Measurements from ENCODE around the gene CA10. TPM values are rescaled to one million over a fixed set of nuclear protein-coding genes. Genes with fewer than 3 reads are reported as not detected.

CA10 gene
- total and polyA plus RNA-seq, 2 donors (not counting 3 experiments of a cell fraction or from before 2014, with no cell fraction given) = not detected

DNA sequence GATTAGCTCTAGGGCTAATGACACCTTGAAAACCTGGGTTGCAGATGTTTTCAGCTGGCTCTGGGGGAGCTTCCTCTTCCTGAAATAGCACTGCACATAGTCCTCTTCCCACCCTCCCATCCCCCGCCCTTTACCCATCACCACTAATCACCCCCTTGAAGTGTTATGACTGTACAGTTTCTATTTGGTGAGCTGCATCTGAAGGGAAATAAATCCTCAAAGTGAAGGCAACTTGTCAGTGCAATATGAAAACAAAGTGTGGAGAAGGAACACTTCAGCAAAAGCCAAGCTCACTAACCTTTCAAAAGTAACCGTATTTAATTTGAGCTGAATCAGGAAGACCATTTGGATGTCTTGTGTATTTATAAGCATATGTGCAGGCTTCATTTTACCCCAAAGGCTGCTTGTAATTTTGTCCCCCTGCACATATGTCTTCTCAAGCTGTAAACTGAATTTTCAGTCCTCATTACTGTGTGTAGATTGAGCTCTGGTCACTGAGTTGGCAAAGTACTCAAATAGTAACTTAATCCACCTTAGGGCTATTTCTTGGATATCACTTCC is 44.1 kb upstream of the CA10 start:
- dilution Hi-C loops (cut with MboI; ENCODE audit: extremely low pct_ligation_motif_present, low sequenced_read_pairs) = no loop called here
- Histone ChIP-seq H2AFZ (ENCODE audit: low read depth, low read length) (no peak overlapping the region), H3K9me1 (replicated peaks; ENCODE audit: control insufficient read depth, extremely low read depth, insufficient read depth, low read length) (no peaks in the 10 kb centered on the region), H3K4me1 (ENCODE audit: control insufficient read depth, extremely low read depth, insufficient read depth, low read length) (no peaks in the 10 kb centered on the region), H3K27me3 (ENCODE audit: control insufficient read depth in 2 of 2, insufficient read depth in 2 of 2, low read length in 2 of 2) (no peaks in the 10 kb centered on the region), H3K36me3 (ENCODE audit: control insufficient read depth in 2 of 2, extremely low read depth in 1 of 2, insufficient read depth in 2 of 2, low read length in 2 of 2) (no peaks in the 10 kb centered on the region), H3K27ac (ENCODE audit: insufficient read depth, low read depth, low read length) (no peak overlapping the region), H3K79me2 (ENCODE audit: control insufficient read depth, insufficient read depth, low read length) (no peaks in the 10 kb centered on the region), H3K4me2 (ENCODE audit: insufficient read depth, low read length) (no peak overlapping the region), H3K9ac (replicated peaks; ENCODE audit: extremely low read depth, insufficient read depth, low read length) (no peak overlapping the region), H3K9me3 (replicated peaks; ENCODE audit: control insufficient read depth, insufficient read depth, low read length) (no peaks in the 10 kb centered on the region), H4K20me1 (replicated peaks; ENCODE audit: control insufficient read depth, extremely low read depth, insufficient read depth, low read length) (no peaks in the 10 kb centered on the region), H3K4me3 (replicated peaks in 1 of 3; ENCODE audit: insufficient read depth in 1 of 3, low read depth in 1 of 3, low read length in 3 of 3) (no peak overlapping the region)
- ChIA-PET CTCF (no interaction called here), POLR2A (no interaction called here)
- intact Hi-C loops (cut with micrococcal nuclease) = no loop called here
- TF ChIP-seq, protein P1, sequence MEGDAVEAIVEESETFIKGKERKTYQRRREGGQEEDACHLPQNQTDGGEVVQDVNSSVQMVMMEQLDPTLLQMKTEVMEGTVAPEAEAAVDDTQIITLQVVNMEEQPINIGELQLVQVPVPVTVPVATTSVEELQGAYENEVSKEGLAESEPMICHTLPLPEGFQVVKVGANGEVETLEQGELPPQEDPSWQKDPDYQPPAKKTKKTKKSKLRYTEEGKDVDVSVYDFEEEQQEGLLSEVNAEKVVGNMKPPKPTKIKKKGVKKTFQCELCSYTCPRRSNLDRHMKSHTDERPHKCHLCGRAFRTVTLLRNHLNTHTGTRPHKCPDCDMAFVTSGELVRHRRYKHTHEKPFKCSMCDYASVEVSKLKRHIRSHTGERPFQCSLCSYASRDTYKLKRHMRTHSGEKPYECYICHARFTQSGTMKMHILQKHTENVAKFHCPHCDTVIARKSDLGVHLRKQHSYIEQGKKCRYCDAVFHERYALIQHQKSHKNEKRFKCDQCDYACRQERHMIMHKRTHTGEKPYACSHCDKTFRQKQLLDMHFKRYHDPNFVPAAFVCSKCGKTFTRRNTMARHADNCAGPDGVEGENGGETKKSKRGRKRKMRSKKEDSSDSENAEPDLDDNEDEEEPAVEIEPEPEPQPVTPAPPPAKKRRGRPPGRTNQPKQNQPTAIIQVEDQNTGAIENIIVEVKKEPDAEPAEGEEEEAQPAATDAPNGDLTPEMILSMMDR (IDR thresholded peaks at IDR 0.05; ENCODE audit: extremely low read depth in 1 of 2, insufficient read depth in 1 of 2, low read depth in 1 of 2, low read length in 2 of 2) = no peak
- no peak for TF ChIP-seq MAX (IDR thresholded peaks at IDR 0.05; ENCODE audit: insufficient read depth, insufficient read length)
- no peak for TF ChIP-seq FOS (IDR thresholded peaks at IDR 0.05; ENCODE audit: borderline replicate concordance, insufficient read depth, low read length)
- no peak for TF ChIP-seq POLR2AphosphoS5 (IDR thresholded peaks at IDR 0.05; ENCODE audit: insufficient read depth, low read depth, low read length)
- TF ChIP-seq MYC (IDR thresholded peaks at IDR 0.05; ENCODE audit: low read depth, low read length) = no peak
- no peak for TF ChIP-seq EZH2 (IDR thresholded peaks at IDR 0.05; ENCODE audit: borderline replicate concordance, low read depth, low read length, severe bottlenecking)
- no peak for TF ChIP-seq POLR2A (IDR thresholded peaks at IDR 0.05; ENCODE audit: low read depth, low read length)
- no peak for TF ChIP-seq GATA2 (IDR thresholded peaks at IDR 0.05; ENCODE audit: insufficient read depth, insufficient read length, low read depth, low read length)
- no peak for TF ChIP-seq JUN (IDR thresholded peaks at IDR 0.05; ENCODE audit: borderline replicate concordance, insufficient read depth, insufficient read length, low read depth)
- FAIRE-seq = no peak
- no peak for DNase-seq (ENCODE audit: low read depth, low spot score)
- no TSS peak for BruUV-seq (replicated peaks)
